ENCODE measurements around the gene FAM13B.
A peak's percentile ranks its signal among the peaks of the same experiment; 100 is the strongest.
"Not testable (repeated sequence)": the region's sequence is repeated elsewhere in the genome, so short reads cannot be mapped to it uniquely, and the experiment has no call there.

FAM13B gene

GRCh38 chr5:138065102-138065501 is 32.2 kb upstream of the FAM13B start:
- peak overlapping the region; percentile 5 to 76 for H3K27ac ChIP-seq
- DNase-seq (ENCODE audit: low spot score), result no peak
- no peak for TF ChIP-seq CTCF (IDR thresholded peaks at IDR 0.05)
- H3K4me3 ChIP-seq, result no peak overlapping the region

DNA sequence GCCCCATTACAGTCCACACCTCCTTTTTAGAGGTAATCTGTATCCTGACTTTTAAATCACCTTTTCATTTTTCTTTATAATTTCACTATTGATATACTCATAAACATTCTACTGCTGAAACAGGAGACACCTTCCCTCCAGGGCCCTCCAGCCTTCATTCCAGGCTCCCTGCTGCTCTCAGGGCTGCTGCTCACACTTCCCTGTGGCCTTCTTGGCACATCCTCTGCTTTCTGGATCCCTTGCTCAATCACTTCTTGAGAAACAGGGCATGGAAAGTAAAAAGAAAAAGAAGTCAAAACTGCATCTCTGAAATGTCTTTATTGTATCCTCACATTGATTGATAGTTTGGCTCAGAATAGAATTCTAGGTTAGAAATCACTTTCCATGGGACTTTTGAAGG is 31.6 kb upstream of the FAM13B start:
- no peak for DNase-seq (ENCODE audit: low spot score)
- TF ChIP-seq CTCF (IDR thresholded peaks at IDR 0.05), result no peak
- H3K4me3 ChIP-seq, result no peak overlapping the region
- peak overlapping the region in 1 of 2 donors; percentile 76 for H3K27ac ChIP-seq

DNA sequence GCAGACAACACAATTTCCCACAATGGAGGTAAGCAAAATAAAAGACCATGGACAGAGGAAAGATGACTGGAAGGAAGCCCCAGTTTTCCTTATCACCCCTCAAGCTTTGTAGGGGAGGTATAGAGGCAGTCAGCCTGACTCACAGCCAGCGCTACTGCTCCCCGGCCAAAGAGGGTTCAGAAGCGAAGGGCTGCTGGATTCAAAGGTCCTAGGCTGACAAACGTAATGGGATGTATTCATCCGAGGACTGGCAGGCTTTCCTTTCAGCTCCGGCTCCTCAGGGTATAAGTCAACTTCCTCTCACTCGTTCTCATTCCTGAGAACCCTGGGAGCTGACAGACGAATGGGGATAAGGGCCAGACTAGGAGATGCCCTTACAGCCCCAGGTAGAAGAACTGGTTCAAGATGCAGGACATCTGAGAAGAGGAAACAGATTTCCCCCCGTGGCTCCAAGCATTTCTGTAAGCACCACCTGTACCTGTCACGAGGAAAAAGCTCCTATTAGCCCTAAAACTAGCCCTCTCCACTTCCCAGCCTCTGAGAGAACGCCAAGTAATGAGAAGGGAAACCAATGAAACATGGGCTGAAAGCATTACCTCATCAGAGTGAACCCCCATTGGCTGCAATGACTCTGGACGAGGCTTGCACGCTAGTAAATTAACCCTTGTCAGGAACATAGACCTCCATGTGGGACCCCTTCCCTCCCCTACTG is 22.1 kb upstream of the FAM13B start:
- H3K4me3 ChIP-seq, result peak overlapping the region; percentile 32
- DNase-seq (ENCODE audit: low spot score), result no peak
- no peak for TF ChIP-seq CTCF (IDR thresholded peaks at IDR 0.05)
- peak overlapping the region; percentile 34 for H3K27ac ChIP-seq

GRCh38 chr5:138054206-138054605 is 21.3 kb upstream of the FAM13B start:
- Histone ChIP-seq H3K4me3 (no peak overlapping the region), H3K27ac (no peak overlapping the region)
- no peak for TF ChIP-seq CTCF (IDR thresholded peaks at IDR 0.05)
- no peak for DNase-seq (ENCODE audit: low spot score)

DNA sequence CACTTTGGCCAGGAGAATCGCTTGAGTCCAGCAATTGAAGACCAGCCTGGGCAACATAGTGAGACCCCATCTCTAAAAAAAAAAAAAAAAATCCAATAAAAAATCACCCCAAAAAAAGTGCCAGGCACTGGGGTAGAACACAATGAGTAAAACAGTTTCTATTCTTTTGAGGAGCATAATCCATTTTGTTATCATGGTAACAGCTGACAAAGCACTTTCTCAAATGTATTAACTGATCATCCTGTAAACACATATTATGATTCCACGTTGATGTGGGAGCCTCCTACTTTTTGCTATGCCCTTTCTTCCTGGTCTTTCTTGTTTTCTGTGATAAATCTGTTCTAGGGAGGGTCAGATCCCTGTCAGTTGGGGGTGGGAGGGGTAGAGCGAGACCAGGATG is 20.7 kb upstream of the FAM13B start:
- no peak for DNase-seq (ENCODE audit: low spot score)
- Histone ChIP-seq H3K4me3 (no peak overlapping the region), H3K27ac (no peak overlapping the region)
- TF ChIP-seq CTCF (IDR thresholded peaks at IDR 0.05), result no peak

- not testable (repeated sequence) for DNase-seq (ENCODE audit: low spot score); H3K4me3 ChIP-seq; H3K27ac ChIP-seq
Measured at GRCh38 chr5:138052718-138053117, 19.8 kb upstream of the FAM13B start.

GRCh38 chr5:138051441-138052296 is 18.8 kb upstream of the FAM13B start:
- Histone ChIP-seq H3K4me3 (no peak overlapping the region), H3K27ac (peak overlapping the region; percentile 29 to 65)
- no peak for DNase-seq (ENCODE audit: low spot score)
- TF ChIP-seq CTCF (IDR thresholded peaks at IDR 0.05), result no peak

DNA sequence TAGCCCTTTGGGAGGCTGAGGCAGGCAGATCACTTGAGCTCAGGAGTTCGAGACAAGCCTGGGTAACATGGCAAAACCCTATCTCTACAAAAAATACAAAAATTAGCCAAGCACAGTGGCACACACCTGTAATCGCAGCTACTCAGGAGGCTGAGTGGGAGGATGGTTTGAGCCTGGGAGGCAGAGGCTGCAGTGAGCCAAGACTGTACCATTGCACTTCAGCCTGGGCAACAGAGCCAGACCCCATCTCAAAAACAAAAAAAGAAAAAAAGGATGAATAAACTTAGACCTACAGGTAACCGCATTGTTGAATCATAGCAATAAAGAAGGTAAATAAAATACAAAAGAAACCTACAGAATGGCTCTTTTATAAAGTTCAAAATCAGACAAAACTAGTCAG is 12.4 kb upstream of the FAM13B start:
- not testable (repeated sequence) for H3K4me3 ChIP-seq; H3K27ac ChIP-seq; DNase-seq (ENCODE audit: low spot score)

Measured in coronary artery (tissue), 2 donors.